Measurements from ENCODE around the gene GRHPR.
A peak's percentile ranks its signal among the peaks of the same experiment; 100 is the strongest.

Gene GRHPR

GRCh38 chr9:37414503-37414943, 8.0 kb upstream of the GRHPR start:
- H3K9ac ChIP-seq (ENCODE audit: insufficient read length): no peak overlapping the region
- TF ChIP-seq EZH2 (IDR thresholded peaks at IDR 0.05) (no peak), POLR2AphosphoS5 (IDR thresholded peaks at IDR 0.05; ENCODE audit: borderline replicate concordance, low read depth, low read length) (no peak), FOXP2 (optimal IDR thresholded peaks at IDR 0.05; ENCODE audit: control extremely low read depth, extremely low read length, insufficient read depth) (no peak)
- no peak overlapping the region for H3K27ac ChIP-seq

GRCh38 chr9:37415011-37415719, 7.3 kb upstream of the GRHPR start:
- no peak overlapping the region for H3K4me3 ChIP-seq
- H3K9me3 ChIP-seq (ENCODE audit: low read depth, low read length): no peaks in the 10 kb centered on the region
- peak; percentile 16 for DNase-seq (ENCODE audit: low read depth, low spot score)

More at GRCh38 chr9:37414503-37414943, 8.0 kb upstream of the GRHPR start:
- Histone ChIP-seq H3K4me3 (no peak overlapping the region), H3K36me3 (ENCODE audit: insufficient read depth, low read length) (no peaks in the 10 kb centered on the region), H3K9me3 (ENCODE audit: low read depth, low read length) (no peaks in the 10 kb centered on the region)
- DNase-seq (ENCODE audit: low read depth, low spot score): no peak

GRCh38 chr9:37417252-37417803, 5.2 kb upstream of the GRHPR start:
- no peak overlapping the region for H3K4me3 ChIP-seq
- no peak for TF ChIP-seq POLR2AphosphoS5 (IDR thresholded peaks at IDR 0.05; ENCODE audit: borderline replicate concordance, low read depth, low read length)
- no peak for TF ChIP-seq EZH2 (IDR thresholded peaks at IDR 0.05)
- TF ChIP-seq FOXP2 (optimal IDR thresholded peaks at IDR 0.05; ENCODE audit: control extremely low read depth, extremely low read length, insufficient read depth): no peak
- no peaks in the 10 kb centered on the region for H3K36me3 ChIP-seq (ENCODE audit: insufficient read depth, low read length)
- no peaks in the 10 kb centered on the region for H3K9me3 ChIP-seq (ENCODE audit: low read depth, low read length)
- H3K27ac ChIP-seq: no peak overlapping the region
- no peak for DNase-seq (ENCODE audit: low read depth, low spot score)
- H3K9ac ChIP-seq (ENCODE audit: insufficient read length): no peak overlapping the region

More at GRCh38 chr9:37415011-37415719, 7.3 kb upstream of the GRHPR start:
- H3K9ac ChIP-seq (ENCODE audit: insufficient read length): no peak overlapping the region
- H3K27ac ChIP-seq: no peak overlapping the region
- no peaks in the 10 kb centered on the region for H3K36me3 ChIP-seq (ENCODE audit: insufficient read depth, low read length)
- TF ChIP-seq POLR2AphosphoS5 (IDR thresholded peaks at IDR 0.05; ENCODE audit: borderline replicate concordance, low read depth, low read length) (no peak), EZH2 (IDR thresholded peaks at IDR 0.05) (no peak), FOXP2 (optimal IDR thresholded peaks at IDR 0.05; ENCODE audit: control extremely low read depth, extremely low read length, insufficient read depth) (no peak)

GRCh38 chr9:37417857-37418618, 4.5 kb upstream of the GRHPR start:
- H3K9ac ChIP-seq (ENCODE audit: insufficient read length): no peak overlapping the region
- H3K9me3 ChIP-seq (ENCODE audit: low read depth, low read length): no peaks in the 10 kb centered on the region
- no peak for TF ChIP-seq POLR2AphosphoS5 (IDR thresholded peaks at IDR 0.05; ENCODE audit: borderline replicate concordance, low read depth, low read length)
- TF ChIP-seq FOXP2 (optimal IDR thresholded peaks at IDR 0.05; ENCODE audit: control extremely low read depth, extremely low read length, insufficient read depth): no peak
- no peak for TF ChIP-seq EZH2 (IDR thresholded peaks at IDR 0.05)
- no peaks in the 10 kb centered on the region for H3K36me3 ChIP-seq (ENCODE audit: insufficient read depth, low read length)
- no peak for DNase-seq (ENCODE audit: low read depth, low spot score)
- no peak overlapping the region for H3K4me3 ChIP-seq
- H3K27ac ChIP-seq: no peak overlapping the region

- Histone ChIP-seq H3K9ac (ENCODE audit: insufficient read length) (no peak overlapping the region), H3K36me3 (ENCODE audit: insufficient read depth, low read length) (no peaks in the 10 kb centered on the region; the same call in 1 of the 2 replicates), H3K27ac (no peak overlapping the region), H3K4me3 (no peak overlapping the region), H3K9me3 (ENCODE audit: low read depth, low read length) (no peaks in the 10 kb centered on the region)
- no peak for DNase-seq (ENCODE audit: low read depth, low spot score)
- TF ChIP-seq EZH2 (IDR thresholded peaks at IDR 0.05) (no peak), FOXP2 (optimal IDR thresholded peaks at IDR 0.05; ENCODE audit: control extremely low read depth, extremely low read length, insufficient read depth) (no peak), POLR2AphosphoS5 (IDR thresholded peaks at IDR 0.05; ENCODE audit: borderline replicate concordance, low read depth, low read length) (no peak)
These were observed 3.3 kb upstream of the GRHPR start for GRCh38 chr9:37419204-37419603.

GRCh38 chr9:37420271-37421215, 2.0 kb upstream of the GRHPR start:
- Histone ChIP-seq H3K4me3 (no peak overlapping the region), H3K9me3 (ENCODE audit: low read depth, low read length) (no peaks in the 10 kb centered on the region), H3K9ac (ENCODE audit: insufficient read length) (no peak overlapping the region), H3K27ac (no peak overlapping the region), H3K36me3 (ENCODE audit: insufficient read depth, low read length) (peaks cover under 1% of the 10 kb centered on the region; the same call in 1 of the 2 replicates)
- DNase-seq (ENCODE audit: low read depth, low spot score): no peak
- no peak for TF ChIP-seq FOXP2 (optimal IDR thresholded peaks at IDR 0.05; ENCODE audit: control extremely low read depth, extremely low read length, insufficient read depth)
- no peak for TF ChIP-seq POLR2AphosphoS5 (IDR thresholded peaks at IDR 0.05; ENCODE audit: borderline replicate concordance, low read depth, low read length)
- TF ChIP-seq EZH2 (IDR thresholded peaks at IDR 0.05): no peak

- DNase-seq (ENCODE audit: low read depth, low spot score): no peak
- no peak for TF ChIP-seq EZH2 (IDR thresholded peaks at IDR 0.05)
- no peak for TF ChIP-seq POLR2AphosphoS5 (IDR thresholded peaks at IDR 0.05; ENCODE audit: borderline replicate concordance, low read depth, low read length)
- TF ChIP-seq FOXP2 (optimal IDR thresholded peaks at IDR 0.05; ENCODE audit: control extremely low read depth, extremely low read length, insufficient read depth): no peak
- Histone ChIP-seq H3K9ac (ENCODE audit: insufficient read length) (peak overlapping the region; percentile 96), H3K36me3 (ENCODE audit: insufficient read depth, low read length) (peaks cover 14% of the 10 kb centered on the region), H3K4me3 (peak overlapping the region; percentile 98), H3K9me3 (ENCODE audit: low read depth, low read length) (no peaks in the 10 kb centered on the region), H3K27ac (no peak overlapping the region)
These were observed 595 bp upstream of the GRHPR start for GRCh38 chr9:37421914-37422288.

Measured in SK-N-MC (cell line).